ENCODE data around the gene STIP1. TPM values are rescaled to one million over a fixed set of nuclear protein-coding genes. Genes with fewer than 3 reads are reported as not detected.

Gene STIP1
- total RNA-seq, 2 donors from 2014 or later, result 35.8 to 63.6 TPM

- TF ChIP-seq, protein P1, sequence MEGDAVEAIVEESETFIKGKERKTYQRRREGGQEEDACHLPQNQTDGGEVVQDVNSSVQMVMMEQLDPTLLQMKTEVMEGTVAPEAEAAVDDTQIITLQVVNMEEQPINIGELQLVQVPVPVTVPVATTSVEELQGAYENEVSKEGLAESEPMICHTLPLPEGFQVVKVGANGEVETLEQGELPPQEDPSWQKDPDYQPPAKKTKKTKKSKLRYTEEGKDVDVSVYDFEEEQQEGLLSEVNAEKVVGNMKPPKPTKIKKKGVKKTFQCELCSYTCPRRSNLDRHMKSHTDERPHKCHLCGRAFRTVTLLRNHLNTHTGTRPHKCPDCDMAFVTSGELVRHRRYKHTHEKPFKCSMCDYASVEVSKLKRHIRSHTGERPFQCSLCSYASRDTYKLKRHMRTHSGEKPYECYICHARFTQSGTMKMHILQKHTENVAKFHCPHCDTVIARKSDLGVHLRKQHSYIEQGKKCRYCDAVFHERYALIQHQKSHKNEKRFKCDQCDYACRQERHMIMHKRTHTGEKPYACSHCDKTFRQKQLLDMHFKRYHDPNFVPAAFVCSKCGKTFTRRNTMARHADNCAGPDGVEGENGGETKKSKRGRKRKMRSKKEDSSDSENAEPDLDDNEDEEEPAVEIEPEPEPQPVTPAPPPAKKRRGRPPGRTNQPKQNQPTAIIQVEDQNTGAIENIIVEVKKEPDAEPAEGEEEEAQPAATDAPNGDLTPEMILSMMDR (IDR thresholded peaks at IDR 0.05), result no peak
- no peak for TF ChIP-seq POLR2A (IDR thresholded peaks at IDR 0.05)
- Histone ChIP-seq H3K36me3 (replicated peaks in 1 of 2; ENCODE audit: insufficient read depth in 1 of 2, low read depth in 2 of 2) (no peaks in the 10 kb centered on the region), H3K4me3 (no peak overlapping the region), H3K27ac (peak overlapping the region in 2 of 4 donors; percentile 93 to 97), H3K9me3 (no peaks in the 10 kb centered on the region), H3K27me3 (no peaks in the 10 kb centered on the region), H3K4me1 (peaks cover 81% of the 10 kb centered on the region)
- DNase-seq (no peak), ATAC-seq (no peak)
- WGBS, 2 donors, result 70 to 96% methylated on average over 5 to 7 of the region's 7 CpGs
- intact Hi-C loops (cut with DNase I), result no loop called here
Measured at GRCh38 chr11:64231546-64231945, 45.6 kb downstream of the STIP1 start.

DNA sequence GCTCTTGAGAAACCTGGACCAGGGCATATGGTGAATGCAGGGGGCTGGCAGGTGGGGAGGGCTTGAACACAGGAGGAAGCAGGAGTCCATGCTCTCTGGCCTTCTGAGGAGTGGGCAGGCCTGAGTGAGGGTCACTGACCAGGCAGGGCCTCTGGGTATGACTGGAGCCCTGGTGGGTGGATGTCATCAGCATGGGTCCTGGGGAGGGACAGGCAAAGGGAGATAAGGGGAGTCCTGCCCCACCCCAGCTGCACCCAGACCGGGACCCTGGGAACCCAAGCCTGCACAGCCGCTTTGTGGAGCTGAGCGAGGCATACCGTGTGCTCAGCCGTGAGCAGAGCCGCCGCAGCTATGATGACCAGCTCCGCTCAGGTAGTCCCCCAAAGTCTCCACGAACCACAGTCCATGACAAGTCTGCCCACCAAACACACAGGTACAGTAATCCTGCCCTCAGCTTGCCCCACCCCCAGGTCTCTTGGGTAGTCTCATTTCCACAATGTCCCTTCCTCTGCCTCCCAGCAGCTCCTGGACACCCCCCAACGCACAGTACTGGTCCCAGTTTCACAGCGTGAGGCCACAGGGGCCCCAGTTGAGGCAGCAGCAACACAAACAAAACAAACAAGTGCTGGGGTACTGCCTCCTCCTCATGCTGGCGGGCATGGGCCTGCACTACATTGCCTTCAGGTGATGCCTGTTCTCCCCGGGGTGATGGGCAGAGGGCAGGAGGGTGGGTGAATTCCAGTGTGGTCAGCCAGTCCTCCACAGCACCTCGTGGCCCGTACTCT is 46.4 kb downstream of the STIP1 start:
- TF ChIP-seq POLR2A (IDR thresholded peaks at IDR 0.05), result no peak
- TF ChIP-seq, protein P1 (IDR thresholded peaks at IDR 0.05), result no peak
- H3K27ac ChIP-seq, result peak overlapping the region in 1 of 4 donors; percentile 93
- H3K4me1 ChIP-seq, result peaks cover 76% of the 10 kb centered on the region
- intact Hi-C loops (cut with DNase I), result no loop called here
- no peak overlapping the region for H3K4me3 ChIP-seq
- H3K27me3 ChIP-seq, result no peaks in the 10 kb centered on the region
- H3K9me3 ChIP-seq, result no peaks in the 10 kb centered on the region
- ATAC-seq, result no peak
- 80 to 82% methylated on average over 4 to 8 of the region's 15 CpGs for WGBS, 2 donors
- no peaks in the 10 kb centered on the region for H3K36me3 ChIP-seq (replicated peaks in 1 of 2; ENCODE audit: insufficient read depth in 1 of 2, low read depth in 2 of 2)
- no peak for DNase-seq

- intact Hi-C loops (cut with DNase I), result no loop called here
- no peak overlapping the region for H3K4me3 ChIP-seq
- H3K27me3 ChIP-seq, result no peaks in the 10 kb centered on the region
- 87 to 88% methylated on average over 8 of the region's 8 CpGs for WGBS, 2 donors
- DNase-seq (no peak), ATAC-seq (no peak)
- no peaks in the 10 kb centered on the region for H3K36me3 ChIP-seq (replicated peaks in 1 of 2; ENCODE audit: insufficient read depth in 1 of 2, low read depth in 2 of 2)
- H3K9me3 ChIP-seq, result no peaks in the 10 kb centered on the region
- no peak overlapping the region for H3K27ac ChIP-seq
- TF ChIP-seq, protein P1 (IDR thresholded peaks at IDR 0.05), result no peak
- TF ChIP-seq POLR2A (IDR thresholded peaks at IDR 0.05), result no peak
- peaks cover 76% of the 10 kb centered on the region for H3K4me1 ChIP-seq
Measured at GRCh38 chr11:64232967-64233315, 47.0 kb downstream of the STIP1 start.

- ATAC-seq (peak; percentile 47), DNase-seq (peak; percentile 72 to 81 (median 76))
- no peaks in the 10 kb centered on the region for H3K9me3 ChIP-seq
- H3K36me3 ChIP-seq (replicated peaks in 1 of 2; ENCODE audit: insufficient read depth in 1 of 2, low read depth in 2 of 2), result no peaks in the 10 kb centered on the region
- H3K4me3 ChIP-seq, result peak within 1 kb of the TSS; percentile 49 to 57
- TF ChIP-seq, protein P1 (IDR thresholded peaks at IDR 0.05), result no peak
- peak in 2 of 3 donors; percentile 45 to 50 for TF ChIP-seq POLR2A (IDR thresholded peaks at IDR 0.05)
- H3K4me1 ChIP-seq, result peaks cover 76% of the 10 kb centered on the region
- intact Hi-C loops (cut with DNase I), result no loop called here
- 2 to 3% methylated on average over 22 to 46 of the region's 62 CpGs for WGBS, 2 donors
- peak within 1 kb of the TSS; percentile 81 to 92 (median 86) for H3K27ac ChIP-seq
- no peaks in the 10 kb centered on the region for H3K27me3 ChIP-seq
Measured at GRCh38 chr11:64233913-64234586, 48.1 kb downstream of the STIP1 start, which contains the start of gene VEGFB. Gene VEGFB (plus strand): TSS chr11:64234584. CDS start chr11:64234834, 250 bp downstream.
